ENCODE results near the gene GJD2.

Gene GJD2

GRCh38 chr15:34749691-34750090, 5.1 kb downstream of the GJD2 start:
- Histone ChIP-seq H3K9me3 (ENCODE audit: control insufficient read depth, insufficient read depth, low read length) (no peaks in the 10 kb centered on the region), H3K36me3 (ENCODE audit: control insufficient read depth, insufficient read depth, low read length) (no peaks in the 10 kb centered on the region), H3K27ac (ENCODE audit: low read depth, low read length) (no peak overlapping the region), H3K4me3 (ENCODE audit: low read depth, low read length) (no peak overlapping the region), H3K9ac (ENCODE audit: low read depth, low read length) (no peak overlapping the region), H3K4me1 (ENCODE audit: control insufficient read depth, insufficient read depth, low read length) (no peaks in the 10 kb centered on the region), H3K27me3 (ENCODE audit: control insufficient read depth, insufficient read depth, low read length) (peaks cover 14% of the 10 kb centered on the region)

- H3K27ac ChIP-seq (ENCODE audit: low read depth, low read length), result no peak overlapping the region
- H3K27me3 ChIP-seq (ENCODE audit: control insufficient read depth, insufficient read depth, low read length), result no peaks in the 10 kb centered on the region
- H3K4me3 ChIP-seq (ENCODE audit: low read depth, low read length), result no peak overlapping the region
- H3K9me3 ChIP-seq (ENCODE audit: control insufficient read depth, insufficient read depth, low read length), result no peaks in the 10 kb centered on the region
- H3K9ac ChIP-seq (ENCODE audit: low read depth, low read length), result no peak overlapping the region
- no peaks in the 10 kb centered on the region for H3K36me3 ChIP-seq (ENCODE audit: control insufficient read depth, insufficient read depth, low read length)
- no peaks in the 10 kb centered on the region for H3K4me1 ChIP-seq (ENCODE audit: control insufficient read depth, insufficient read depth, low read length)
These were observed 15.5 kb downstream of the GJD2 start for GRCh38 chr15:34739346-34739745.

- Histone ChIP-seq H3K36me3 (ENCODE audit: control insufficient read depth, insufficient read depth, low read length) (no peaks in the 10 kb centered on the region), H3K4me1 (ENCODE audit: control insufficient read depth, insufficient read depth, low read length) (no peaks in the 10 kb centered on the region), H3K9me3 (ENCODE audit: control insufficient read depth, insufficient read depth, low read length) (no peaks in the 10 kb centered on the region), H3K9ac (ENCODE audit: low read depth, low read length) (no peak overlapping the region), H3K4me3 (ENCODE audit: low read depth, low read length) (no peak overlapping the region), H3K27ac (ENCODE audit: low read depth, low read length) (no peak overlapping the region), H3K27me3 (ENCODE audit: control insufficient read depth, insufficient read depth, low read length) (no peaks in the 10 kb centered on the region)
These were observed 16.8 kb downstream of the GJD2 start for GRCh38 chr15:34738002-34738401.

GRCh38 chr15:34737477-34737876, 17.3 kb downstream of the GJD2 start:
- no peaks in the 10 kb centered on the region for H3K27me3 ChIP-seq (ENCODE audit: control insufficient read depth, insufficient read depth, low read length)
- no peaks in the 10 kb centered on the region for H3K4me1 ChIP-seq (ENCODE audit: control insufficient read depth, insufficient read depth, low read length)
- H3K4me3 ChIP-seq (ENCODE audit: low read depth, low read length), result no peak overlapping the region
- no peak overlapping the region for H3K9ac ChIP-seq (ENCODE audit: low read depth, low read length)
- no peaks in the 10 kb centered on the region for H3K9me3 ChIP-seq (ENCODE audit: control insufficient read depth, insufficient read depth, low read length)
- H3K27ac ChIP-seq (ENCODE audit: low read depth, low read length), result no peak overlapping the region
- no peaks in the 10 kb centered on the region for H3K36me3 ChIP-seq (ENCODE audit: control insufficient read depth, insufficient read depth, low read length)

GRCh38 chr15:34734303-34734702, 20.5 kb downstream of the GJD2 start:
- Histone ChIP-seq H3K9me3 (ENCODE audit: control insufficient read depth, insufficient read depth, low read length) (no peaks in the 10 kb centered on the region), H3K9ac (ENCODE audit: low read depth, low read length) (no peak overlapping the region), H3K27ac (ENCODE audit: low read depth, low read length) (no peak overlapping the region), H3K36me3 (ENCODE audit: control insufficient read depth, insufficient read depth, low read length) (no peaks in the 10 kb centered on the region), H3K4me1 (ENCODE audit: control insufficient read depth, insufficient read depth, low read length) (peaks cover 3% of the 10 kb centered on the region), H3K27me3 (ENCODE audit: control insufficient read depth, insufficient read depth, low read length) (no peaks in the 10 kb centered on the region), H3K4me3 (ENCODE audit: low read depth, low read length) (no peak overlapping the region)

GRCh38 chr15:34733621-34734020, 21.2 kb downstream of the GJD2 start:
- H3K4me3 ChIP-seq (ENCODE audit: low read depth, low read length), result no peak overlapping the region

GRCh38 chr15:34732430-34732829, 22.4 kb downstream of the GJD2 start:
- no peaks in the 10 kb centered on the region for H3K9me3 ChIP-seq (ENCODE audit: control insufficient read depth, insufficient read depth, low read length)
- no peak overlapping the region for H3K4me3 ChIP-seq (ENCODE audit: low read depth, low read length)
- H3K27me3 ChIP-seq (ENCODE audit: control insufficient read depth, insufficient read depth, low read length), result no peaks in the 10 kb centered on the region
- H3K4me1 ChIP-seq (ENCODE audit: control insufficient read depth, insufficient read depth, low read length), result peaks cover 10% of the 10 kb centered on the region
- H3K9ac ChIP-seq (ENCODE audit: low read depth, low read length), result no peak overlapping the region
- H3K27ac ChIP-seq (ENCODE audit: low read depth, low read length), result no peak overlapping the region
- no peaks in the 10 kb centered on the region for H3K36me3 ChIP-seq (ENCODE audit: control insufficient read depth, insufficient read depth, low read length)

More at GRCh38 chr15:34733621-34734020, 21.2 kb downstream of the GJD2 start:
- no peak overlapping the region for H3K9ac ChIP-seq (ENCODE audit: low read depth, low read length)
- H3K27me3 ChIP-seq (ENCODE audit: control insufficient read depth, insufficient read depth, low read length), result no peaks in the 10 kb centered on the region
- no peaks in the 10 kb centered on the region for H3K36me3 ChIP-seq (ENCODE audit: control insufficient read depth, insufficient read depth, low read length)
- no peaks in the 10 kb centered on the region for H3K9me3 ChIP-seq (ENCODE audit: control insufficient read depth, insufficient read depth, low read length)
- H3K4me1 ChIP-seq (ENCODE audit: control insufficient read depth, insufficient read depth, low read length), result peaks cover 9% of the 10 kb centered on the region
- no peak overlapping the region for H3K27ac ChIP-seq (ENCODE audit: low read depth, low read length)

- no peak overlapping the region for H3K27ac ChIP-seq (ENCODE audit: low read depth, low read length)
- no peak overlapping the region for H3K4me3 ChIP-seq (ENCODE audit: low read depth, low read length)
- no peak overlapping the region for H3K9ac ChIP-seq (ENCODE audit: low read depth, low read length)
- H3K36me3 ChIP-seq (ENCODE audit: control insufficient read depth, insufficient read depth, low read length), result no peaks in the 10 kb centered on the region
- peaks cover 24% of the 10 kb centered on the region for H3K4me1 ChIP-seq (ENCODE audit: control insufficient read depth, insufficient read depth, low read length)
- no peaks in the 10 kb centered on the region for H3K27me3 ChIP-seq (ENCODE audit: control insufficient read depth, insufficient read depth, low read length)
- no peaks in the 10 kb centered on the region for H3K9me3 ChIP-seq (ENCODE audit: control insufficient read depth, insufficient read depth, low read length)
These were observed 24.1 kb downstream of the GJD2 start for GRCh38 chr15:34730701-34731100.

GRCh38 chr15:34729886-34730285, 24.9 kb downstream of the GJD2 start:
- Histone ChIP-seq H3K4me3 (ENCODE audit: low read depth, low read length) (no peak overlapping the region), H3K27me3 (ENCODE audit: control insufficient read depth, insufficient read depth, low read length) (no peaks in the 10 kb centered on the region), H3K36me3 (ENCODE audit: control insufficient read depth, insufficient read depth, low read length) (no peaks in the 10 kb centered on the region), H3K4me1 (ENCODE audit: control insufficient read depth, insufficient read depth, low read length) (peaks cover 31% of the 10 kb centered on the region), H3K9me3 (ENCODE audit: control insufficient read depth, insufficient read depth, low read length) (no peaks in the 10 kb centered on the region), H3K9ac (ENCODE audit: low read depth, low read length) (no peak overlapping the region), H3K27ac (ENCODE audit: low read depth, low read length) (no peak overlapping the region)

GRCh38 chr15:34729056-34729455, 25.7 kb downstream of the GJD2 start:
- Histone ChIP-seq H3K27ac (ENCODE audit: low read depth, low read length) (no peak overlapping the region), H3K36me3 (ENCODE audit: control insufficient read depth, insufficient read depth, low read length) (no peaks in the 10 kb centered on the region), H3K27me3 (ENCODE audit: control insufficient read depth, insufficient read depth, low read length) (no peaks in the 10 kb centered on the region), H3K4me1 (ENCODE audit: control insufficient read depth, insufficient read depth, low read length) (peaks cover 36% of the 10 kb centered on the region), H3K9ac (ENCODE audit: low read depth, low read length) (no peak overlapping the region), H3K4me3 (ENCODE audit: low read depth, low read length) (no peak overlapping the region), H3K9me3 (ENCODE audit: control insufficient read depth, insufficient read depth, low read length) (no peaks in the 10 kb centered on the region)

- Histone ChIP-seq H3K9ac (ENCODE audit: low read depth, low read length) (no peak overlapping the region), H3K9me3 (ENCODE audit: control insufficient read depth, insufficient read depth, low read length) (no peaks in the 10 kb centered on the region), H3K4me1 (ENCODE audit: control insufficient read depth, insufficient read depth, low read length) (peaks cover 41% of the 10 kb centered on the region), H3K27me3 (ENCODE audit: control insufficient read depth, insufficient read depth, low read length) (0 out of 2 replicates have a peak, but pooled peaks cover 3% of the 10 kb centered on the region), H3K36me3 (ENCODE audit: control insufficient read depth, insufficient read depth, low read length) (no peaks in the 10 kb centered on the region), H3K4me3 (ENCODE audit: low read depth, low read length) (peak overlapping the region; percentile 3; the same call in 1 of the 2 replicates), H3K27ac (ENCODE audit: low read depth, low read length) (peak overlapping the region; percentile 73)
These were observed 28.2 kb downstream of the GJD2 start for GRCh38 chr15:34726406-34727100.
